Measurements from ENCODE around the gene CAPN12.
A peak's percentile ranks its signal among the peaks of the same experiment; 100 is the strongest.
"Not testable (repeated sequence)": the region's sequence is repeated elsewhere in the genome, so short reads cannot be mapped to it uniquely, and the experiment has no call there.

Gene CAPN12, protein sequence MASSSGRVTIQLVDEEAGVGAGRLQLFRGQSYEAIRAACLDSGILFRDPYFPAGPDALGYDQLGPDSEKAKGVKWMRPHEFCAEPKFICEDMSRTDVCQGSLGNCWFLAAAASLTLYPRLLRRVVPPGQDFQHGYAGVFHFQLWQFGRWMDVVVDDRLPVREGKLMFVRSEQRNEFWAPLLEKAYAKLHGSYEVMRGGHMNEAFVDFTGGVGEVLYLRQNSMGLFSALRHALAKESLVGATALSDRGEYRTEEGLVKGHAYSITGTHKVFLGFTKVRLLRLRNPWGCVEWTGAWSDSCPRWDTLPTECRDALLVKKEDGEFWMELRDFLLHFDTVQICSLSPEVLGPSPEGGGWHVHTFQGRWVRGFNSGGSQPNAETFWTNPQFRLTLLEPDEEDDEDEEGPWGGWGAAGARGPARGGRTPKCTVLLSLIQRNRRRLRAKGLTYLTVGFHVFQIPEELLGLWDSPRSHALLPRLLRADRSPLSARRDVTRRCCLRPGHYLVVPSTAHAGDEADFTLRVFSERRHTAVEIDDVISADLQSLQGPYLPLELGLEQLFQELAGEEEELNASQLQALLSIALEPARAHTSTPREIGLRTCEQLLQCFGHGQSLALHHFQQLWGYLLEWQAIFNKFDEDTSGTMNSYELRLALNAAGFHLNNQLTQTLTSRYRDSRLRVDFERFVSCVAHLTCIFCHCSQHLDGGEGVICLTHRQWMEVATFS

GRCh38 chr19:38744298-38744681 lies at the start of gene CAPN12:
Gene CAPN12 (minus strand): TSS chr19:38744474. CDS start chr19:38744165, 309 bp downstream.
- Histone ChIP-seq H3K27me3 (replicated peaks; ENCODE audit: control insufficient read depth, insufficient read depth, low read length) (no peaks in the 10 kb centered on the region), H3K36me3 (ENCODE audit: control insufficient read depth, insufficient read depth, low read length) (no peaks in the 10 kb centered on the region), H3K4me3 (replicated peaks; ENCODE audit: low read depth, low read length) (no peak within 1 kb of the TSS)
- DNase-seq (ENCODE audit: extremely low read depth, insufficient read length) = no peak
- no peak for TF ChIP-seq CTCF (IDR thresholded peaks at IDR 0.05; ENCODE audit: insufficient read depth, low read length, poor library complexity, severe bottlenecking)

DNA sequence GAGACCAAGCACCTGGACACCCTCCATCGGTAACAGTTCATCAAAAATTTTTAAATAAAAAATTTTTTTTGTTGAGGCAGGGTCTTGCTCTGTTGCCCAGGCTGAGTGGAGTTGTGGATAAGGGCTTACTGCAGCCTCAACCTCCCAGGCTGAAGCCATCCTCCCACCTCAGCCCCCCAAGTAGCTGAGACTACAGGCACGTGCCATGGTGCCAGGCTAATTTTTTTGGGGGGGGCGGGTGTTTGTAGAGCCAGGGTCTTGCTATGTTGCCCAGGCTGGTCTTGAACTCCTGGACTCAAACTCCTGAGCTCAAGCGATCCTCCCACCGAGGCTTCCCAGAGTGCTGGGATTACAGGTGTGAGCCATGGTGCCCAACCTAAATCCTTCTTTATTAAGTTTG lies 49.4 kb upstream of the CAPN12 start:
- Histone ChIP-seq H3K27me3 (replicated peaks; ENCODE audit: control insufficient read depth, insufficient read depth, low read length) (no peaks in the 10 kb centered on the region), H3K4me3 (replicated peaks; ENCODE audit: low read depth, low read length) (no peak overlapping the region), H3K36me3 (ENCODE audit: control insufficient read depth, insufficient read depth, low read length) (no peaks in the 10 kb centered on the region)
- TF ChIP-seq CTCF (IDR thresholded peaks at IDR 0.05; ENCODE audit: insufficient read depth, low read length, poor library complexity, severe bottlenecking) = no peak
- no peak for DNase-seq (ENCODE audit: extremely low read depth, insufficient read length)

GRCh38 chr19:38793177-38793576 lies 48.9 kb upstream of the CAPN12 start:
- DNase-seq (ENCODE audit: extremely low read depth, insufficient read length) = no peak
- Histone ChIP-seq H3K36me3 (ENCODE audit: control insufficient read depth, insufficient read depth, low read length) (no peaks in the 10 kb centered on the region), H3K27me3 (replicated peaks; ENCODE audit: control insufficient read depth, insufficient read depth, low read length) (no peaks in the 10 kb centered on the region), H3K4me3 (replicated peaks; ENCODE audit: low read depth, low read length) (no peak overlapping the region)
- no peak for TF ChIP-seq CTCF (IDR thresholded peaks at IDR 0.05; ENCODE audit: insufficient read depth, low read length, poor library complexity, severe bottlenecking)

- Histone ChIP-seq H3K4me3 (replicated peaks; ENCODE audit: low read depth, low read length) (no peak overlapping the region), H3K36me3 (ENCODE audit: control insufficient read depth, insufficient read depth, low read length) (no peaks in the 10 kb centered on the region), H3K27me3 (replicated peaks; ENCODE audit: control insufficient read depth, insufficient read depth, low read length) (no peaks in the 10 kb centered on the region)
- peak; percentile 29 for TF ChIP-seq CTCF (IDR thresholded peaks at IDR 0.05; ENCODE audit: insufficient read depth, low read length, poor library complexity, severe bottlenecking)
- DNase-seq (ENCODE audit: extremely low read depth, insufficient read length) = peak; percentile 66
These were observed 48.2 kb upstream of the CAPN12 start for GRCh38 chr19:38792250-38793111.

DNA sequence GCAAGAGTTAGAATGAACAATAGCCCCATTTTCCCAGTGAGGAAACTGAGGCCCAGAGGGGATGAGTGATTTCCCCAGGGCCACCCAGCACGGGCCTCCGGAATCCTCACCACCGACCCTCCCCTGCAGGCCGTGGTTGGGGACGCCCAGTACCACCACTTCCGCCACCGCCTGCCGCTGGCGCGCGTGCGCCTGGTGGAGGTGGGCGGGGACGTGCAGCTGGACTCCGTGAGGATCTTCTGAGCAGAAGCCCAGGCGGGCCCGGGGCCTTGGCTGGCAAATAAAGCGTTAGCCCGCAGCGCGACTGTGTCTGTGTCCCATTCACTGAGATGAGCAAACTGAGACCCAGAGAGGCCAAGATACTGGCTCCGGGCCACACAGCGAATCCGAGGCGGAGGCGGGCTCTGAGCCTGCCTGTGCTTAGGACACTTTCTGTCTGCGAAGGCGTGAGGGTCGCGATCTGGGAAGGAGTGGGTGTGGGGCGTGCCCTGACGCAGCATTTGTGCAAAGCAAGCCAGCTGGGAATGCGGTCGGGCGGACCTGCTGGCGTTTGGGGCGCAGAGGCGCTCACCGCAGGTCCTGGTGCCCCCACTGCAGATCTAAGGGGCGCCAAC lies 47.3 kb upstream of the CAPN12 start:
- not testable (repeated sequence) for H3K27me3 ChIP-seq (replicated peaks; ENCODE audit: control insufficient read depth, insufficient read depth, low read length); H3K4me3 ChIP-seq (replicated peaks; ENCODE audit: low read depth, low read length); DNase-seq (ENCODE audit: extremely low read depth, insufficient read length); H3K36me3 ChIP-seq (ENCODE audit: control insufficient read depth, insufficient read depth, low read length)

DNA sequence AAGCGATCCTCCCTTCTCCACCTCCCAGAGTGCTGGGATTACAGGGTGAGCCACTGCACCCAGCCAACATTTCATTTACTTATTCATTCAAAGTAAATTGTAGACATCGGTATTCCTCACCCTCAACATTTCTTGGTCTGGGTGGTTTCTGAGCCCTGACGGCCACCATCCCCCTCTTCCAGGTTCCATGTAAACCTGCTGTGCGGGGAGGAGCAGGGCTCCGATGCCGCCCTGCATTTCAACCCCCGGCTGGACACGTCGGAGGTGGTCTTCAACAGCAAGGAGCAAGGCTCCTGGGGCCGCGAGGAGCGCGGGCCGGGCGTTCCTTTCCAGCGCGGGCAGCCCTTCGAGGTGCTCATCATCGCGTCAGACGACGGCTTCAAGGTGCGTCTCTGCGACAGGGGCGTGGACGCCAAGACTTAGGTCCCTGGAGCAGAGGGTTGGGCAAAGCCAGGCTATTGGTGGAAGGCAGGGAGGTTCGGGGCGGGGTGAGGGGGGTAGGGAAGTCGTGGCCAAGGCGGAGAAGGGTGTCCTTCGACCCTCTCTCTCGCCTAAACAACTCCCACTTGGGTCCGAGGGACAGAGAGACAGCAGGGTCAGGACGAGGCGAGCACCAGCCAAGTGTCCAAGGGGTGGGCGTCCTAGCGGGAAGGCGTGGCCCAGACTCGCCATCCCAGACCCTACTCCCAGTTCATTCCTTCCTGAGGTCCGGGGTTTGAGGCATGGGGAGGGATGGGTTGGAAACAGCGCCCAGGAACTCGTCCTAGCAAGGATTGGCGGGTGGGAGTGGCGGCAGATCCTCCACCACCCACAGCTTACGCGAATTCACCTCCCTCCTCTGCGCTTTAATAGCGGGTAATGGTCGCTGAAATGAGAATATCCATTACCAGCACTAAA lies 46.5 kb upstream of the CAPN12 start:
- H3K27me3 ChIP-seq (replicated peaks; ENCODE audit: control insufficient read depth, insufficient read depth, low read length); H3K4me3 ChIP-seq (replicated peaks; ENCODE audit: low read depth, low read length): not testable (repeated sequence)

More for the DNA sequence above, 46.5 kb upstream of the CAPN12 start:
- DNase-seq (ENCODE audit: extremely low read depth, insufficient read length); H3K36me3 ChIP-seq (ENCODE audit: control insufficient read depth, insufficient read depth, low read length): not testable (repeated sequence)

Data from GM06990 (cell line).